ENCODE data around the gene PTPRK.
"Not testable (repeated sequence)": the region's sequence is repeated elsewhere in the genome, so short reads cannot be mapped to it uniquely, and the experiment has no call there.

The PTPRK gene

GRCh38 chr6:128434752-128435151, 85.6 kb downstream of the PTPRK start:
- DNase-seq = not testable (repeated sequence)

GRCh38 chr6:128432394-128432793, 88.0 kb downstream of the PTPRK start:
- no peak for DNase-seq

- DNase-seq = no peak
These were observed 93.3 kb downstream of the PTPRK start for GRCh38 chr6:128427139-128427538.

- DNase-seq = no peak
These were observed 94.5 kb downstream of the PTPRK start for GRCh38 chr6:128425856-128426255.

- no peak for DNase-seq
These were observed 97.5 kb downstream of the PTPRK start for GRCh38 chr6:128422871-128423270.

GRCh38 chr6:128422200-128422599, 98.2 kb downstream of the PTPRK start:
- no peak for DNase-seq

GRCh38 chr6:128421788-128422187, 98.6 kb downstream of the PTPRK start:
- no peak for DNase-seq

- DNase-seq = no peak
These were observed 102.7 kb downstream of the PTPRK start for GRCh38 chr6:128417698-128418097.

- DNase-seq = no peak
These were observed 105.0 kb downstream of the PTPRK start for GRCh38 chr6:128415387-128415786.

- DNase-seq = no peak
These were observed 105.5 kb downstream of the PTPRK start for GRCh38 chr6:128414943-128415342.

GRCh38 chr6:128413291-128413690, 107.1 kb downstream of the PTPRK start:
- no peak for DNase-seq

GRCh38 chr6:128412680-128413079, 107.7 kb downstream of the PTPRK start:
- DNase-seq = no peak

GRCh38 chr6:128410584-128410983, 109.8 kb downstream of the PTPRK start:
- DNase-seq = no peak

- DNase-seq = no peak
These were observed 111.4 kb downstream of the PTPRK start for GRCh38 chr6:128409003-128409402.

GRCh38 chr6:128406453-128406852, 113.9 kb downstream of the PTPRK start:
- DNase-seq = no peak

- no peak for DNase-seq
These were observed 116.6 kb downstream of the PTPRK start for GRCh38 chr6:128403618-128404444.

GRCh38 chr6:128400875-128401274, 119.5 kb downstream of the PTPRK start:
- DNase-seq = no peak

- DNase-seq = no peak
These were observed 122.4 kb downstream of the PTPRK start for GRCh38 chr6:128397996-128398395.

GRCh38 chr6:128395596-128395995, 124.8 kb downstream of the PTPRK start:
- DNase-seq = no peak

- DNase-seq = no peak
These were observed 125.2 kb downstream of the PTPRK start for GRCh38 chr6:128395188-128395587.

GRCh38 chr6:128394167-128394566, 126.2 kb downstream of the PTPRK start:
- DNase-seq = no peak

GRCh38 chr6:128389820-128390534, 130.4 kb downstream of the PTPRK start:
- no peak for DNase-seq

- no peak for DNase-seq
These were observed 132.0 kb downstream of the PTPRK start for GRCh38 chr6:128388380-128388779.

GRCh38 chr6:128380891-128381290, 139.5 kb downstream of the PTPRK start:
- no peak for DNase-seq
